Fibroblast of the conjunctiva (primary cell): ENCODE results near the gene ZDHHC14.
A peak's percentile ranks its signal among the peaks of the same experiment; 100 is the strongest.

Experiments
- DNase-seq: peaks from one replicate; pipeline ENCODE4 v3.0.0-alpha.2; 2010; ENCODE audit warnings: low read depth

ZDHHC14 gene

DNA sequence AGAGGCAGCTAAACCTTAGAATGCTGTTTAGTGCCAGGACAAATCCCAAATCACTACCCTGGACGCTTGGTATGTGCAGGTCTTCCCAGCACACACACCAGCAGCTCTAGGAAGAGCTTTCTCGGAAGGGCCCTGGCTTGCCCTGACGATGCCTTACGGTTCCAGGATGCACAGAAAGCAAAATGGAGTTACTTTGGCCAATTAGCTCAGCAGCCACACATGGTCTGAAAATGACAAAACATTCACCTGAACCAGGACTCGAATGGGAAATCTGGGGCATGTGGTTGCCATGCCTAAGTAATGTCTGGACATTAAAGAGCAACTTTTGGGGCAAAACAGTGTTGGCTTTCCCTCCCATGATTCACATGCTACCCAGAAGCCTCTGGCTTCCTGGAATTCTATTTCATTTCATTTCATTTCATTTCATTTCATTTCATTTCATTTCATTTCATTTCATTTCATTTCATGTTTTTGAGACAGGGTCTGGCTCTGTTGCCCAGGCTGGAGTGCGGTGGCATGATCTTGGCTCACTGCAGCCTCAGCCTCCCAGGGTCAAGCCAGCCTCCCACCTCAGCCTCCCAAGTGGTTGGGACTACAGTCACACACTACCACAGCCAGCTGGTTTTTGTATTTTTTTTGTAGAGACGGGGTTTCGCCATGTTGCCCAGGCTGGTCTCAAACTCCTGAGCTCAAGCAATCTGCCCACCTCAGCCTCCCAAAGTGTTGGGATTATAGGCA, 153.3 kb downstream of the ZDHHC14 start:
- DNase-seq: no peak

DNA sequence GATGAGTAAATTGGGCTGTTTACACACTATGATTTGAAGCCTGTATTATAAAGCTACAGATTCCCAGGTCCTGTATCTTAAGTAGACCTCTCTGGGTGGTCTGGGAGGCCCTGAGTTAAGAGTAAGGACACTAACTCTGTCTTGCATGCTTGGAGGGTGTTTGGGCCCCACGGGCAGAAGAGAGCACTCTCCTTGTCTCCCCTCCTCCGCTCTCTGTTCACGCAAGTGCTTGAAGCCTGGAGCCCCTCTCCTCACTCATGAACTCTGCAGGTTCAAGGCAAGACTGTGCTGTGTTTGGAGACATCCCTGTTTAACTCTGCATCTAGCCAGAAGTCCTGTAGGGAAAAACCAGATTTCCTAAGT, 154.0 kb downstream of the ZDHHC14 start:
- no peak for DNase-seq

DNA sequence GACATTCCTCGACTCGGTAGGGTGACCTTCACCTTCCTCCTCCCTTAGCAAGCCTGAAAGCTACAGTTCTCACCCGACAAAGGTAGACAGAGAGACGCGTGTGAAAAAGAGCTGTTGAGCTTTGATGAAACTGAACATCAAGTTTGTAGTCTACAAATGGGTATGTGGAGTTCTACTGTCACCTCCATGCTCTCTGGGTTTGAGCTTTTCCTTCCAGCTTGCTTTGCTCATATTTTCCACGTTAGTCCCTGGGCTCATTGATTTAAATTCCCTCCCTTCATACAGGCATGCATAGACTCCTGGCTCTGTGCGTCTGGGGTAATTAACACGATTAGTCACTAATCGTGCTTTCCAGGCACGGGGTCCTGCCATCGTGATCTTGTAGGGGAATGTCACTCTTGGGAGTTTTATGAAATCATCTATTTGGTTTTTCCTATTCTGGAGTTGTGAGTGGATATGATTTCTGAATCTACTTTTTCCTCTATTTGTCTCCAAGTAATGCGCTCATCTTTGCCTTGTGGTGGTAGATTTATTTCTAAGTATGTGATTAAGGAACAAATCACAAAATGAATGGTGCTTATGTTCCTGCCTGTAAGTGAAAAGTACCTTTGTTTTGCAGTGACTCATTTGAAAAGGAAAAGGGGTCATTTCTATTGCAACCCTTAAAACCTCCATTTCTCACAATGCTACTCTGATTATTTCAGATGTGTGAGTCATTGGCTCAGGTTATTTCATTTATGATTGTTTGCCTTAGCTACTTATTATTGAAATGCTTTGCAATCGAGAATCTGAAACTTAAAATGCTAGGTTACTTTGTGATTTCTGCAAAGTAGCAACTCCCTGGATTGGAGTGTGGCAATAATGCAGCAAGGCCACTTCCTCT, 154.6 kb downstream of the ZDHHC14 start:
- peak; percentile 22 for DNase-seq

DNA sequence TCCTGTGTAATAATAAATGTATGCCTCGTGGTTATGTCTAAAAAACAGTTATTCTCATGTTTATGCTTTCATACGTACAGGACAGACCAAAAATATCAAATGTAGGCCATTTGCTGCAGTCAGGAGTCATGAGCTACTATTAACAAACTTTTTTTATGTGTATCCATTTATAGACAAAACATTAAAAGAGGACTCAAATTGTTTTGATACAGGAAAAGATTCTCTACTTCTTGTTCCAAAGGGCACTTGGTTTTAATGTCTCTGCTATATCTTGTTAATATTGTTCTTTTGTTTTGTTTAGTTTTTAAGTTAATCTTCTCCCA, 155.2 kb downstream of the ZDHHC14 start:
- no peak for DNase-seq

DNA sequence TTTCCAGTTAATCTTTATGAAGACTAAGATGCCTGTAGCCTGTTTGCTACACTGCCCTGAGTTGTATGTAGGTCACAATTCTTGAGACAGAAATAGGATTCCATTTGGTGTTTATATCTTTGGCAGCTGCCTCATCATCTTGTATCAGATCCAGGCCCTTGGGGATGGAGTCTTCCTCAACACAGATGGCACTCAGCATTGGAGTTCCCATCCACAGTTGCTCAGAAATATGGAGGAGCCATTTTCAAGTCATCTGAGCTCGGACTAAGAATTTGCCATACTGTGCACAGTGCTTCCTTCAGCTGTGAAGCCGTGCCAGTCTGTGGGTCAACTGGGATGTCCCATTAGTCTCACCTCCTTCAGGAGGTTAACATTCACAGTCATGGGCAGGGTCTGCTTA, 156.6 kb downstream of the ZDHHC14 start:
- no peak for DNase-seq

DNA sequence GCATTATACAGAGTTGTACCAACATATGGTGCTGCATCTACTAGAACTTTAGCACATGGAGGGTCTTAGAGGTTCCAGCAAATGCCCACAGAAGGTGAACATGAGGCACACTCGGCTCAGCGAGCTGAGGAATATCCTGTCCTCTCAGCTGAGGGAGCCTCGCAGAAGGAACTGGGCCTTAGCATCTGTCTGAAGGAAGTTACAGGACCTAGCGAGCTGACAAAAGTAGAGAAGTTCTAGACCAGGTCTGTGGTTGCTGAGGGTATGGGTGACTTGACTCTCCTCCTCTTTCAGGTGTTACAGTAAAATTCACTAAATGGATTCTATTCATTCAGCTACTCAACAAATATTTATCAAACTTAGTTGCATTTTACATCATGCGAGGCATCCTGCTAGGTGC, 157.2 kb downstream of the ZDHHC14 start:
- no peak for DNase-seq

DNA sequence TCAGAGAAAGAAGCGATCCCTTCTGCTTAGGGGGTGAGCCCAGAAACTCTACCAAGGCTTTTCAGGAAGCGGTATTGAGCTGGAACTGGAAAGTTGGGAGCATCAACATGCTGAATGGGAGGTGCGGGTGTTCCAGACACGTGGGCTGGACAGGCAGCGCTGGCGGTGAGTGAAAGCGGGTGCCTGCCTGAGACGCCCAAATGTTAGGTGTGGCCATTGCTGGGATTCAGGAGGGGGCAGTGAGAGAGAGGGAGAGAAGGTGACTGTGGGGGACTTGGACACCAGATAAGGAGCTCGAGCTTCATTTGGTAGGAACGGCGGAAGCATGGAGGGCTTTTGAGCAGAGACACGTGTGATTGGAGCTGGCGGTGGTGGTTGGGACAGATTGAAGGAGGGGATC, 157.7 kb downstream of the ZDHHC14 start:
- DNase-seq: no peak

DNA sequence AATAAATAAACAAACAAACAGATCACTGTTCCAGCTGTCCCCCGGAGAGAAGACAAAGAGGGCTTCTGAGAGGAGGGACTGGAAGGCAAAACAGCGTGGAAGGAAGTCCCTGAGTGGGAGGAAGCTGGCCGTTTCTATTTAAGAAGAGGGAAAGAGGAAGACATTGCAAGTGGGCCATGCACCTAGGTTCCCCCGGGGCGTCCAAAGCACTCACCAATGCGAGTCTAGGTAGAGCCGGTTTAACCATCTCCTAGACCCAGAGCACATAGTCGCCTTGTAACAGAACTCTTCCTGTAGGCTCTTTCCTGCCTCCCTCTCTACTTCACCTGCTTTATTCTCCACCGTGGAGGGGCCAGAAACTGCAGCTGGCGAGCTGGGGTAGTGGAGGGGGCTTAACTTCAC, 158.4 kb downstream of the ZDHHC14 start:
- DNase-seq: no peak

DNA sequence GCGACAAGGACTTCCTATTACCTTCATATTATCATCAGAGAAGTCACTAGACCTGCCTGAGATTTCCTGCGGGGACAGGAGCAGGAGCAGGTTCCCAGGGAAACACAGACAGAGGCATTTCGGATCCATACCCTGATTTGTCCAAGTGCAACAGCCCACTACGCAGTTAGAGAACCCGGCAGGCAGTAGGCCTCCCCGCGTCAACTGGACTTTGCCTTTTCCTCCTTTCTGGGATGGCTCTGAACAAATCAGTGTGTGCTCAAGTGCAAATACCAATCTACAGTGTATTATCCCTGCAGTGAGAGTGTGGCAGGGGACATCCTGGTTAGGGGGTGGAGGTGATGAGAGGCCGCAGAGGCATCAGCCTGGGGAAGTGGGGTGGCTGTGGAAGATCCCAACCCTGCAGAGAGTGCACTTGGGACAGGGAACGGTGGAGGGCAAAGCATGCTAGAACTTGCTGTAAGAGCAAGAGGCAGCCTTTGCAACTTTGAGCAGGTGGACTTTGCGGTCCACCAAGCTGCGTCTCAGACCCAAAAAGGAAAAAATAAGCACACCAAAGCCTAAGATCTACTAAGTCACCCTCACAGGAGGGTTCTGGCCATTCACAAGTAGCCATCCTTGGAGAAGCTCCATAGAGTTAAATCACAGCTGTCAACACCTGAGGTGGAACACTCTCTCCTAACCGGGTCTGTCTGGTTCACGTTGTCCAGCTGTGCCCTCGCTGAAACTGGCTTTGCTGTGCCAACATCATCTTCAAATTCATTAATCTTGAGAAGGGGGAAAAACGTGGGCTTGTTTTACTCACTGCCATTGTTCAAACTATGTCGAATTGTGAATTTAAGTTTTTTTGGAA, 159.1 kb downstream of the ZDHHC14 start:
- DNase-seq: no peak

DNA sequence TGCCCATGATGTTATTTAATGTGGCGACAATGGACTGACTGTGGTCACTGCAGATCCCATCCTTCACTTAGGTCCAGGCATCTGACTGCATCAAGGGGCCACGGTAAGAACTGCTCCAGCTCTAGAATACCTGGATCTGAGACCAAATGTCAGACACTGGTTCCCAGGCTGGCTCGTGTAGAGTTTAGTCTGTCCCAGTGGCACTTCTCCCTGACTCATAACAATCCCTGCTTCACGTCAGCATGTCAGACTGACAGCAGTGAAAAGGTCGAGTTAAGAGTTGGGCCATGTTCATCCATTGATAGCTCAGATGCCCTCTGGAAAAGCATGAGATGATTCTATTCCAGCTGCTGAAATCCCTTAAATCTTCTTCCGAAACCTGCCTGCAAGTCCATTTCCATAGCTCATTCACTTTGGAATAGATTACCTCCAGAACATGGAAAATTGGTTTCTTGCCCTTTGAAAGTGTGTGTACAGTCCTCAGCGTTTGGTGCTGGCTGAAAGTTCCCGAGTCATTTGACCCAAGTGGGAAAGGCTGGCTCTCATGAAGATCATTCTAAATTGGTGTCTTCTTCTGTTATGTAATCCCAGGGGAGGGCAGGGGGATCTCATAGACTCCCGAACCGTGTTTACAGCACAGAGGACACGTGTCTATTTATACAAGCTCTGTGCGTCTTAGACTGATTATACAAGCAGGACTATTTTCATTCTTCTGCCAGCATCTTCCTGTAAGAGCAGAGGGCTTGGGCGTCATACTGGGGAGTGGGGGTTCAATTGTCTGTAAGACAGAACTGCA, 160.8 kb downstream of the ZDHHC14 start:
- no peak for DNase-seq

DNA sequence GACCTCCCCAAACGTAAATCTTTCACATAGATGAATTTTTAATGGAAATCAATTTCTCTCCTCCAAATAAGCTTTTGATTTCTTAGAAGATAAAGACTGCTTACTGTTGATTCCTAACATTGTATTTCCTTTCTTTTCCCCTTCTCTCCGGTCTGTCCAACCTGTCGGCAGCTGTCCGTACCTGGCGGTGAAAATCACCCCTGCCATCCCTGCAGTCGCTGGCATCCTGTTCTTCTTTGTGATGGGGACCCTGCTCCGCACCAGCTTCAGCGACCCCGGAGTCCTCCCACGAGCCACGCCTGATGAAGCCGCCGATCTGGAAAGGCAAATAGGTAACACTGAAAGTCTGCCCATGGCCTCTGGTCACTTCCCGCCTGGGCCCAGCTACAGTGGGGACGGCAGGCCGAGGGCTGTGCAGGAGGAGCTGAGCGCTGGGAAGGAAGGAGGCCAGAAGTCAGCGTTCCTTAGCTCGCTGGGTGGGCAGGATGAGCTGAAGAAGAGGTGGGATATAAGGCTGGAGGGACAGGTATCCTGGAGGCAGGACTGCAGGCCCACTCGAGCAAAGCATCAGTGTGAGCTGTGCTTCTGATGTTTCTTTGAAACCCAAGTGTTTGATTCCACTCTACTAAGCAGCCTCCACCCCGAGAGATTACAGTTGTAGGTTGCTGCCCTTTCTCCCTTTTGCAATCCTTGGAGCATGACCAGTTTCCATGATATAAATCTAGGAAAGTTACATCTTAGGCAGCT, 161.6 kb downstream of the ZDHHC14 start:
- DNase-seq: no peak

DNA sequence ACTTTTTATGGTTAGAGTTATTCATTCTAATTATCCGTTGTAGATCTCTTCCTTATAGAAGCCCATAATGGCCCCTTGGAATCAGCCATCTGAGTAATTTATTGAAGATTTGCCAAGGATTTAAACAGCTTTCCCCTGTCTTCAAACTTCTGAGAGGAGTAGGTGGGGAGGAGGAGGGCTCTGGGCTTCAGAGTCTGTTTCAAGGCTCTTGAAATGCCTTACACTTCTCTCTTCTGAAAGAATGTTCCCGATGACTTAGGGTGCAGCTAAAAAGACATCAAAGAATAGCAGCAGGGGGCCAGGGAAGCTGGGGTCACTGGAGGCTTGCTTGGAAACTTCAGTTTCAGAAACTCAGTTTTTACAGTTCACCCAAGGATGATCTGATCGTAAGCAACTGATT, 165.3 kb downstream of the ZDHHC14 start:
- no peak for DNase-seq

DNA sequence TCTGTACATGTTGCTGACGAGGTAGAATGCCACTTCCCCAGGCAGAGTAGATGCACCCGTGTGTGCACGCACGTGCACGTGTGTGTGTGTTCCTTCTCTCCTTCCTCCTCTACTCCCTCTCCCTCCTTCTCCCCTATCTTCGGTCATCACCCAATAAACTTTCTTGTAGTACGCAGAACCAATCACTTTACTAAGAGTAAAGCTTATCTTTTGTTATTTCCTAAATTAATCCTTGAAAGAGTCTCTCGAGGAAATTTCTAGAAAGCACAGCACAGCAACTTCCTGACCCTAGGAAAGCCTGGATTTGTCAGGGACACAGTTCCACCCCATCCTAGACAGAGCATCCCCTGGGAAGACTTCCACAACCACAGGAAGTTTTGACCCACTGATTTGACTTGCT, 166.1 kb downstream of the ZDHHC14 start:
- no peak for DNase-seq

DNA sequence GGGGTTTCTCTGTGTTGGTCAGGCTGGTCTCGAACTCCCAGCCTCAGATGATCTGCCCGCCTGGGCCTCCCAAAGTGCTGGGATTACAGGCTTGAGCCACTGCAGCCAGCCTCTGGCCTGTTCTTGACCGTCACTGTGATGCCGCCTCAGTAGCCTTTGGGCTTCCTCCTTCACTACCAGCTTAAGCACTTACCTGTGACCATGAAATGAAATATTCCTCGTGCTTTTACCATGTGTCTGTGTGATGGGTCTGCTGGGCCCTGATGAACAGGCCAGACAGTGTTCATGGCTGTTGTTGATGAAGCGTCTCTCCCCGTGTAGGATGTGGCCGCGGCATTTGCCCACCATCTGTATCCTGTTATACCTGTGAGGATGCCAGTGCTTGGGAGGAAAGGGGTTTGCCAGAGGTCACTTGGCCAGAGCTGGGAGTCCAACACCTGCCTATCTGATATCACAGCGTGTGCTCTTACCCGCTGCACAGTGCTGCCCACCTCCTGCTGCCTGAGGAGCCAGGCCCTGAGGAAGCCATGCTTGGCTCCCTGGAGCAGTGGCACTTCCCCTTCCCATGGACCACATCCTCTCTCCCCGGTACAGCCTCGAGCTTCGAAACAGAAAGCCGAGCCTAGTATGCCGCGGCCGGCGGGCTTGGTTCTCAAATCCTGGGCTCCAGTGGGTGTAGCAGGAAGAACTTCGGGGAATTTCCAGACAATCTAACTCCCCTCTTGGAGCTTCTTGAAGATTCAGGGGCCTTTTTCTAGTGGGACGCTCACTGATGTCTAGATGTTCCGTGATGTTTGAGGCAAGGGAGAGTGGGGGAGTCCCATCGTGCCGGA, 167.9 kb downstream of the ZDHHC14 start:
- DNase-seq: no peak

DNA sequence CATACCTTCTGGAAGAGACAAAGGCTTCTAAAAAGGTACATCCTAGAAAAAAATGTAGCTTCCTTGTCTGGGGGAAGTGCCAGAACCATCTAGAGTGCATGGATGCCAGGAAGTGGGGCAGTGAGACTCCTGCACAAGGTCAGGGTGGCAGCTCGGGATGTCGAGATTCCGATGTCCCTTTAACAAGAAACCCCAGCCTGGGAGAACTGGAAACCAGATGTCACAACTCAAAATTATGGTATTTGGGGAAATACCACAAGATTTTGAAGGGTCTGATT, 168.4 kb downstream of the ZDHHC14 start:
- no peak for DNase-seq

DNA sequence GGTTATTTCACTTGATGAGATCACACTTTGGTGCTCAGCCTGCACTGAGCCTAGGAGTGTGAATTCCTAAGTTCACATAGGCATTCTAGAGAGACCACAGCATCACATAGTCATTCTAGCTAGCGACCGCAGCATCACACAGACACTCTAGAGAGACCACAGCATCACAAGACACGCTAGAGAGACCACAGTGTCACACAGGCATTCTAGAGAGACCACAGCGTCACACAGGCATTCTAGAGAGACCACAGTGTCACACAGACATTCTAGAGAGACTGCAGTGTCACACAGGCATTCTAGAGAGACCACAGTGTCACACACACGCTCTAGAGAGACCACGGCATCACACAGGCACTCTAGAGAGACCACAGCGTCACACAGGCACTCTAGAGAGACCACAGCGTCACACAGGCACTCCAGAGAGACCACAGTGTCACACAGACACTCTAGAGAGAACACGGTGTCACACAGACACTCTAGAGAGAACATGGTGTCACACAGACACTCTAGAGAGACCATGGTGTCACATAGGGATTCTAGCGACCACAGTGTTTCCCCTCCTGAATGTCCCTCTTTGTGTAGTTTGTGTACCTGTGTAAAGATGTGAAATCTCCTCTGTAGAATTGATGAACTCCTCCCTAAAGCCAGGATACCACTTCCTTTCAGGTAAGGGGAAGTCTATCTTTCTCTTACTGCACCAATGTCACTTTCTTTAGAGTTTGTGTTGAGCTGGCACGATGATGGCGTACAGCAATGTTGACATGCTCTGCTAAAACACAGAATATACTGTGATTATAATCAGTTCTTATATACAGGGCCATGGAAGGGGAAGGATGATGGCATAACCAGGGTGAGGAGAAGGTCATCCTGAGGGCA, 169.4 kb downstream of the ZDHHC14 start:
- DNase-seq: no peak

DNA sequence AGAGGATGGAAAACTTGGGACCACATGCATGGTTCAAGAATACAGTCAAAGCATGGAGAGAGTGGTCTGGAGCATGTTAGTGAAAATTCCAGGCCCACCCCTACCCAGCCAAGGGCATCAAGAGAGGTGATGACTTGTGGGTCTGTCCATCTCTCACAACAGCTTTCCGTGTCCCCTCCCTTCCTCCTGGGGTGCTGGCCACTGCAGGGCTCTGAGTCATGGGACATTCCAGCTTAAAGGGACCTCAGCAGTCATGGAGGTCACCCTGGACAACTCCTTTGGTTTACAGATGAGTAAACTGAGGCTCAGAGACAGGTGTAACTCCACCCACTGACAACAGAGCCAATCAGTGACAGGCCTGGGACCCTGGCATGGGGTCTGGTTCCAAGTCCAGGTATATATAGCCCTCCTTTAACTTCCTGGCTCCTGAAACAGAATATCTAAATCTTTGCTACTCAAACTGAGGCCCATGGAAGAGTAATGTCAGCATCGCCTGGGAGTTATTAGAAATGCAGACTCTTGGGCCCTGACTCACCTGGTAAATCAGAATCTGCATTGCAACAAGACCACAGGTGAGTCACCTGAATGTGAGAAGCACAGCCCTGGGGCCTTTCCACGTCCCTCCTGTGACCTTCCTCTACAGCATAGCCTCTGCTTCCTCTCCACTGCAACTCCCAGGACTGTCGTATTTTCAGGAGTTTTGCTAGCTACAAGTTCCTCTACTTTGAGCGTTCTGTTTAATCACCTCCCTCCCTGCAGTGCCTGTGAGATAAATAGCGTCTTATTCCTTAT, 170.2 kb downstream of the ZDHHC14 start:
- DNase-seq: no peak

DNA sequence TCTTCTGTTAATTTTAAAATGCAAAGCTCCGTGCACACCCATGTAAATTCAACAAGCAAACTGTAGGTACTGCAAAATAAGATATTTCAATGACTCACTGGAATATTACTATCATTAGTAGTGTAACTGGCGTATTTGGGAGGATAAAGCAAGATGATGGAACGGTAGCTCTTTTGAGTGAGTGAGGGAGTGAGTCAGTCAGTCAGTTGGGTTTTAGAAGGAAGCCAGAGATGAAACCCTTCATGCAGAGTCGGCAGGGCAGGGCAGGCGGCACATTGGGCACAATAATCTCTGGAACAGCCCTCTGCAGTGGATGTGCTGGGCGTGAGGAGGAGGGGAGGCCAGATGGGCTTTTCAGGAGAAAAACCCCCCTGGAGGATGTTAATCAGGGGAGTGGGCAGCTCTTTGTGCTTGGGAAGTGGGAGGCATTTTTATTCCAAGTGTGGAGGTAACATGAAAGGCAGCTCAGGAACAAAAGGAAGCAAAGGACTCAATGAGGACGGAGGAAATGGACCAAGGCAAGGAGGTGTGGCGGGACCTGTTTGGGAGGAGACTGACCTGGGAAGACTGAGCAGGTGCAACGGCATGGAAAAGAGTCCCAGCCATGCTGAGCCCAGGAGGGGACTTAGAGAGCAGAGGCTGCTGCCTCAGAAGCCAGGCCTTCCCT, 171.2 kb downstream of the ZDHHC14 start:
- no peak for DNase-seq
